CD4-positive, alpha-beta T cell (primary cell): ENCODE results near the gene LHX6. TPM values are rescaled to one million over a fixed set of nuclear protein-coding genes. Genes with fewer than 3 reads are reported as not detected.

ENCODE experiments used
- ATAC-seq: fragments of 200-7000 bp; cut with Tn5 transposase; one replicate; pipeline ENCODE4 v1.10.0; 2022; ENCODE audit warnings: mild to moderate bottlenecking; ENCODE audit not compliant: poor library complexity
- CTCF ChIA-PET: fragments of 350-600 bp; sonication (Branson Sonifier 250); formaldehyde crosslinking; loops from one replicate; lab custom pipeline; 2021; ENCODE audit warnings: antibody characterized with exemption, inconsistent platforms; lab: Charles Lee
- POLR2A ChIA-PET: fragments of 350-600 bp; sonication (Branson Sonifier 250); formaldehyde crosslinking; loops from one replicate; lab custom pipeline; 2021; ENCODE audit warnings: antibody characterized with exemption, inconsistent platforms; lab: Charles Lee
- DNase-seq, 14 experiments: peaks; one replicate each; pipeline ENCODE4 v3.0.0-alpha.2; 2013 to 2020; ENCODE audit warnings: mixed read lengths in 2 of 14
- H3K27ac ChIP-seq, 2 donors: one replicate each; pipeline versions ENCODE4 v1.5.1 to v1.7.0; 2013; ENCODE audit warnings: low read length in 2 of 2, low read depth in 1 of 2, mild to moderate bottlenecking in 1 of 2
- H3K27me3 ChIP-seq, 2 experiments: 1 replicate in 1 of 2; 2 replicates in 1 of 2; pipeline versions ENCODE4 v1.6.1 to v1.7.0; 2013; ENCODE audit warnings: low read length in 2 of 2, control low read depth in 1 of 2, mild to moderate bottlenecking in 1 of 2, moderate library complexity in 1 of 2; ENCODE audit not compliant: insufficient read depth in 2 of 2, control insufficient read depth in 1 of 2
- H3K36me3 ChIP-seq: one replicate; pipeline ENCODE4 v1.6.1; 2013; ENCODE audit warnings: low read length, control low read depth; ENCODE audit not compliant: insufficient read depth
- H3K4me1 ChIP-seq: one replicate; pipeline ENCODE4 v1.6.1; 2013; ENCODE audit warnings: low read length, control low read depth; ENCODE audit not compliant: insufficient read depth
- H3K4me3 ChIP-seq: one replicate; pipeline ENCODE4 v1.5.1; 2013; ENCODE audit warnings: mild to moderate bottlenecking, low read length, moderate library complexity
- H3K9me3 ChIP-seq, 2 experiments: 1 replicate in 1 of 2; 2 replicates in 1 of 2; pipeline versions ENCODE4 v1.6.1 to v1.7.0; 2013; ENCODE audit warnings: low read length in 2 of 2, mild to moderate bottlenecking in 2 of 2, control low read depth in 1 of 2, moderate library complexity in 1 of 2; ENCODE audit not compliant: control insufficient read depth in 1 of 2, insufficient read depth in 1 of 2
- H3K27ac Mint-ChIP-seq: one replicate; pipeline ENCODE4 v1.8.0; 2020; ENCODE audit warnings: mixed read lengths
- H3K27me3 Mint-ChIP-seq: one replicate; pipeline ENCODE4 v1.8.0; 2021; ENCODE audit warnings: mixed read lengths
- H3K36me3 Mint-ChIP-seq: one replicate; pipeline ENCODE4 v1.8.0; 2021; ENCODE audit warnings: low read depth, mixed read lengths
- H3K4me1 Mint-ChIP-seq: one replicate; pipeline ENCODE4 v1.8.0; 2021; ENCODE audit warnings: low read depth, mixed read lengths
- H3K4me3 Mint-ChIP-seq: one replicate; pipeline ENCODE4 v1.8.0; 2020; ENCODE audit warnings: mild to moderate bottlenecking, mixed read lengths
- H3K9me3 Mint-ChIP-seq: one replicate; pipeline ENCODE4 v1.8.0; 2020; ENCODE audit warnings: mixed read lengths
- CTCF ChIP-seq: fragments of 200-600 bp; IDR thresholded peaks from one replicate; pipeline ENCODE4 v1.8.0; 2022; ENCODE audit warnings: antibody characterized with exemption, mild to moderate bottlenecking
- intact Hi-C, 2 experiments: fragments of 100-400 bp; cut with DNase I in 1 of 2; cut with micrococcal nuclease in 1 of 2; formaldehyde crosslinking; loops; one replicate each; pipeline versions ENCODE4 v1.15.1 to v1.9.0; 2023 to 2025; cut with DNase I, micrococcal nuclease
- total RNA-seq, 174 experiments: library from RNA in 2 of 174; stranded (reverse) in 2 of 174; gene quantifications; one replicate each; pipeline ENCODE4 v1.2.3 and lab custom pipeline; 2021 to 2026

Gene LHX6
- total RNA-seq, 2 experiments from 2014 or later: not detected

- H3K27ac ChIP-seq: no peak overlapping the region
- Mint-ChIP-seq H3K4me1 (no peaks in the 10 kb centered on the region), H3K4me3 (no peak overlapping the region), H3K27me3 (peaks cover 2% of the 10 kb centered on the region), H3K36me3 (no peaks in the 10 kb centered on the region), H3K9me3 (no peaks in the 10 kb centered on the region), H3K27ac (no peak overlapping the region)
- intact Hi-C loops: no loop called here
- H3K4me3 ChIP-seq: no peak overlapping the region
- H3K9me3 ChIP-seq: no peaks in the 10 kb centered on the region
- ChIA-PET CTCF (no interaction called here), POLR2A (no interaction called here)
- H3K27me3 ChIP-seq: peaks cover 0 to 3% of the 10 kb centered on the region in 2 experiments
- no peak for ATAC-seq
- no peak for DNase-seq
- H3K4me1 ChIP-seq: no peaks in the 10 kb centered on the region
- TF ChIP-seq CTCF: no peak
- H3K36me3 ChIP-seq: no peaks in the 10 kb centered on the region
Measured at GRCh38 chr9:122200960-122201595, 27.7 kb downstream of the LHX6 start.

- ATAC-seq: no peak
- no peak for TF ChIP-seq CTCF
- CTCF ChIA-PET: no interaction called here
- Mint-ChIP-seq H3K4me3 (no peak overlapping the region), H3K27ac (no peak overlapping the region), H3K36me3 (no peaks in the 10 kb centered on the region), H3K9me3 (no peaks in the 10 kb centered on the region), H3K4me1 (no peaks in the 10 kb centered on the region), H3K27me3 (no peaks in the 10 kb centered on the region)
- no peaks in the 10 kb centered on the region for H3K36me3 ChIP-seq
- H3K27me3 ChIP-seq: peaks cover 0 to 3% of the 10 kb centered on the region in 2 experiments
- intact Hi-C loops: no loop called here
- H3K9me3 ChIP-seq: no peaks in the 10 kb centered on the region
- no peak for DNase-seq
- no peak overlapping the region for H3K4me3 ChIP-seq
- no peaks in the 10 kb centered on the region for H3K4me1 ChIP-seq
- POLR2A ChIA-PET: no interaction called here
- H3K27ac ChIP-seq: no peak overlapping the region
Measured at GRCh38 chr9:122197882-122198281, 30.9 kb downstream of the LHX6 start.

GRCh38 chr9:122197426-122197825, 31.3 kb downstream of the LHX6 start:
- Mint-ChIP-seq H3K9me3 (no peaks in the 10 kb centered on the region), H3K4me3 (no peak overlapping the region), H3K27me3 (no peaks in the 10 kb centered on the region), H3K27ac (no peak overlapping the region), H3K36me3 (no peaks in the 10 kb centered on the region), H3K4me1 (no peaks in the 10 kb centered on the region)
- Histone ChIP-seq H3K27me3 (peaks cover 0 to 3% of the 10 kb centered on the region in 2 experiments), H3K27ac (no peak overlapping the region), H3K4me3 (no peak overlapping the region), H3K9me3 (no peaks in the 10 kb centered on the region), H3K36me3 (no peaks in the 10 kb centered on the region), H3K4me1 (no peaks in the 10 kb centered on the region)
- no peak for TF ChIP-seq CTCF
- CTCF ChIA-PET: no interaction called here
- intact Hi-C loops: no loop called here
- POLR2A ChIA-PET: no interaction called here
- no peak for DNase-seq
- no peak for ATAC-seq
